PC-9 (cell line): Measurements from ENCODE around the gene METTL8. TPM values are rescaled to one million over a fixed set of nuclear protein-coding genes. Genes with fewer than 3 reads are reported as not detected.

ENCODE experiments used
- BruUV-seq: library from RNA; stranded (reverse); fragments of 400-500 nt; replicated peaks from 2 replicates; lab custom pipeline; 2021; lab: Mats Ljungman, UMichigan
- CTCF ChIA-PET: fragments of 300-600 bp; sonication (Branson Sonifier 250); formaldehyde crosslinking; loops from one replicate; lab custom pipeline; 2022; ENCODE audit warnings: antibody characterized with exemption; lab: Charles Lee
- POLR2A ChIA-PET: fragments of 300-600 bp; sonication (Branson Sonifier 250); formaldehyde crosslinking; loops from one replicate; lab custom pipeline; 2022; ENCODE audit warnings: antibody characterized with exemption; ENCODE audit not compliant: unreplicated experiment; lab: Charles Lee
- DNase-seq, 2 experiments: peaks; one replicate each; pipeline versions ENCODE4 v3.0.0 to v3.0.0-alpha.2; 2015 to 2022; ENCODE audit warnings: mixed read lengths in 1 of 2
- H2AFZ ChIP-seq: fragments of 200-600 bp; sonication (generic); 2 replicates; pipeline ENCODE4 v1.8.1; 2017; ENCODE audit warnings: antibody characterized with exemption
- H3F3A ChIP-seq: fragments of 200-600 bp; sonication (generic); 2 replicates; pipeline ENCODE4 v1.8.1; 2017; ENCODE audit warnings: antibody characterized with exemption, mild to moderate bottlenecking, low read depth; ENCODE audit not compliant: insufficient read depth
- H3K27ac ChIP-seq: fragments of 200-600 bp; sonication (generic); 2 replicates; pipeline ENCODE4 v1.6.1; 2016; ENCODE audit warnings: mixed run types
- H3K27me3 ChIP-seq: fragments of 200-600 bp; sonication (generic); 2 replicates; pipeline ENCODE4 v1.6.1; 2016; ENCODE audit warnings: low read depth, mixed run types; ENCODE audit not compliant: insufficient read depth
- H3K36me3 ChIP-seq: fragments of 200-600 bp; sonication (generic); 2 replicates; pipeline ENCODE4 v1.6.1; 2016; ENCODE audit warnings: low read depth, mixed run types
- H3K4me1 ChIP-seq: fragments of 200-600 bp; sonication (generic); replicated peaks from 2 replicates; pipeline ENCODE4 v1.6.1; 2016; ENCODE audit warnings: mixed run types; ENCODE audit not compliant: insufficient read depth
- H3K4me2 ChIP-seq: fragments of 200-600 bp; sonication (generic); 2 replicates; pipeline ENCODE4 v1.6.1; 2017; ENCODE audit warnings: mixed run types
- H3K4me3 ChIP-seq: fragments of 200-600 bp; sonication (generic); 2 replicates; pipeline ENCODE4 v1.6.1; 2016; ENCODE audit warnings: mixed run types
- H3K79me2 ChIP-seq: fragments of 200-600 bp; sonication (generic); 2 replicates; pipeline ENCODE4 v1.6.1; 2017; ENCODE audit warnings: low read depth, mixed run types
- H3K9me2 ChIP-seq: fragments of 200-600 bp; sonication (generic); 2 replicates; pipeline ENCODE4 v1.8.1; 2017; ENCODE audit warnings: mild to moderate bottlenecking; ENCODE audit not compliant: insufficient read depth
- H3K9me3 ChIP-seq: fragments of 200-600 bp; sonication (generic); 2 replicates; pipeline ENCODE4 v1.8.1; 2016; ENCODE audit warnings: low read depth; ENCODE audit not compliant: insufficient read depth
- H4K20me1 ChIP-seq: fragments of 200-600 bp; sonication (generic); 2 replicates; pipeline ENCODE4 v1.8.1; 2017; ENCODE audit not compliant: insufficient read depth
- EZH2 ChIP-seq: fragments of 200-600 bp; sonication (generic); IDR thresholded peaks from 2 replicates; pipeline ENCODE4 v1.8.0; 2017; ENCODE audit warnings: antibody characterized with exemption, low read depth
- intact Hi-C: fragments of 100-400 bp; cut with micrococcal nuclease; formaldehyde crosslinking; loops from one replicate; pipeline ENCODE4 v1.10.0; 2022; ENCODE audit not compliant: unreplicated experiment
- total RNA-seq: library from RNA; stranded (reverse); gene quantifications from 2 replicates; pipeline ENCODE4 v1.2.3, GENCODE V29; 2021
- TF ChIP-seq, protein P1 (sequence below): fragments of 200-600 bp; sonication (generic); conservative IDR thresholded peaks from 2 replicates; pipeline ENCODE4 v1.6.1; 2017; ENCODE audit warnings: mixed run types, antibody characterized with exemption, mild to moderate bottlenecking, moderate library complexity

The METTL8 gene
- total RNA-seq, 1 experiment from 2014 or later, result 21.8 TPM

DNA sequence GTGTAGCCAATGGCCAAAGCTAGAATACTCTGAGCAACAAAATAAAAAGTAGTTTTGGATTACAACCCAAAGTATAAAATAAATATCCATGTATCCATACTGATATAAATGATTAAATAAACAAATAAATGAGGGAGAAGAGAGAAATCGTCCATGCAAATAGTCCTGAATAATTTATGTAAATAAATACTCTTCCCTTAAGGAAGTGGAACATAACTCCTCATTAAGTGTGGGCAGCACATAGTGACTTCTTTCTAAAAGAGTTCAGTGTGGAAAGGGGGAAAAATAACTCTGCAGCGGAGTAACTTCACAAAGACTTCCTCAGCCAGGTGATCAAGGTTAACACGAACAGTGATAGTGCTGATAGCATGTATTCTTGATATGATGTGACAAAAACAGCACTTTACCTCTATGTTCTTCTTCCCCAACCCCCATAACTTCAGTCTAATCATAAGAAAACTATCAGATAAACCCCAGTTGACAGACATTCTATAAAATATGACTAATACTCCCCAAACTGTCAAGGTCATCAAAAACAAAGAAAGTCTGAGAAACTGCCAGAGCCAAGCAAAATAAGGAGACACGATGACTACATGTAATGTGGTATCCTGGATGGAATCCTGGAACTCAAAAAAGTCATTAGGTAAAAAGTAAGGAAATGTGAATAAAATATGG is 30.7 kb downstream of the METTL8 start:
- POLR2A ChIA-PET, result no interaction called here
- no peaks in the 10 kb centered on the region for H4K20me1 ChIP-seq
- 0 out of 2 replicates have a peak, but pooled peaks cover 4% of the 10 kb centered on the region for H3F3A ChIP-seq
- no peaks in the 10 kb centered on the region for H3K9me2 ChIP-seq
- no peaks in the 10 kb centered on the region for H3K27me3 ChIP-seq
- TF ChIP-seq, protein P1, sequence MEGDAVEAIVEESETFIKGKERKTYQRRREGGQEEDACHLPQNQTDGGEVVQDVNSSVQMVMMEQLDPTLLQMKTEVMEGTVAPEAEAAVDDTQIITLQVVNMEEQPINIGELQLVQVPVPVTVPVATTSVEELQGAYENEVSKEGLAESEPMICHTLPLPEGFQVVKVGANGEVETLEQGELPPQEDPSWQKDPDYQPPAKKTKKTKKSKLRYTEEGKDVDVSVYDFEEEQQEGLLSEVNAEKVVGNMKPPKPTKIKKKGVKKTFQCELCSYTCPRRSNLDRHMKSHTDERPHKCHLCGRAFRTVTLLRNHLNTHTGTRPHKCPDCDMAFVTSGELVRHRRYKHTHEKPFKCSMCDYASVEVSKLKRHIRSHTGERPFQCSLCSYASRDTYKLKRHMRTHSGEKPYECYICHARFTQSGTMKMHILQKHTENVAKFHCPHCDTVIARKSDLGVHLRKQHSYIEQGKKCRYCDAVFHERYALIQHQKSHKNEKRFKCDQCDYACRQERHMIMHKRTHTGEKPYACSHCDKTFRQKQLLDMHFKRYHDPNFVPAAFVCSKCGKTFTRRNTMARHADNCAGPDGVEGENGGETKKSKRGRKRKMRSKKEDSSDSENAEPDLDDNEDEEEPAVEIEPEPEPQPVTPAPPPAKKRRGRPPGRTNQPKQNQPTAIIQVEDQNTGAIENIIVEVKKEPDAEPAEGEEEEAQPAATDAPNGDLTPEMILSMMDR, result no peak
- TF ChIP-seq EZH2, result no peak
- H3K9me3 ChIP-seq, result peaks cover 31% of the 10 kb centered on the region
- peaks cover 7% of the 10 kb centered on the region; the same call in 1 of the 2 replicates for H3K36me3 ChIP-seq
- no peak overlapping the region for H3K4me3 ChIP-seq
- H3K27ac ChIP-seq, result no peak overlapping the region
- BruUV-seq, result no TSS peak
- intact Hi-C loops, result no loop called here
- H3K4me2 ChIP-seq, result no peak overlapping the region
- H2AFZ ChIP-seq, result no peak overlapping the region
- DNase-seq, result no peak
- H3K4me1 ChIP-seq, result peaks cover 10% of the 10 kb centered on the region; the same call in 1 of the 2 replicates
- CTCF ChIA-PET, result no interaction called here
- peaks cover 15% of the 10 kb centered on the region; the same call in 1 of the 2 replicates for H3K79me2 ChIP-seq

DNA sequence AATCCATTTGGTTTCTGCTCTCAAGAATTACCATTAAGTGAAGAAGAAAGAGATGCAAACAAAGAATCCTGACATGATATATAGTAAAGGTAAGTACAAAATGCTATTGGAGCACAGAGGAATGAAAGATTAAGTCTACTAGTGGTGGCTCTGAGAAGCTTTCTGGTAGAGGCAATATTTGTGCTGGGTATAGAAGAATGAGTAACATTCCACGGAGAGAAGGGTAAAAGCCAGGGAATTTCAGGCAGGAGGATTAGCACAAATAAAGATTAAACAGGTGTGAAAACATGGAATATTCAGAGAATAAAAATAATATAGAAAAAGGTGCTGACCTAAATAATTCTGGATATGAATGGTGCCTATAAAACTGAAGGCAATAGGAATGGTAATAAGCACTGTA is 31.8 kb downstream of the METTL8 start:
- Histone ChIP-seq H3K9me3 (peaks cover 31% of the 10 kb centered on the region), H4K20me1 (no peaks in the 10 kb centered on the region), H3K27ac (no peak overlapping the region), H3K27me3 (no peaks in the 10 kb centered on the region), H2AFZ (no peak overlapping the region), H3K4me3 (no peak overlapping the region), H3K36me3 (peaks cover 7% of the 10 kb centered on the region; the same call in 1 of the 2 replicates), H3F3A (0 out of 2 replicates have a peak, but pooled peaks cover 4% of the 10 kb centered on the region), H3K79me2 (peaks cover 8% of the 10 kb centered on the region; the same call in 1 of the 2 replicates), H3K9me2 (no peaks in the 10 kb centered on the region), H3K4me2 (no peak overlapping the region), H3K4me1 (peaks cover 10% of the 10 kb centered on the region; the same call in 1 of the 2 replicates)
- intact Hi-C loops, result no loop called here
- CTCF ChIA-PET, result no interaction called here
- TF ChIP-seq EZH2, result no peak
- TF ChIP-seq, protein P1, result no peak
- POLR2A ChIA-PET, result no interaction called here
- no TSS peak for BruUV-seq
- DNase-seq, result no peak

GRCh38 chr2:171400395-171400794 is 33.4 kb downstream of the METTL8 start:
- ChIA-PET POLR2A (interaction anchor here (0.6 kb wide), 1 partner anchor 48 kb away, joined by 7 read pairs; no protein-coding TSS in a partner anchor), CTCF (no interaction called here)
- no peak for TF ChIP-seq EZH2
- TF ChIP-seq, protein P1, result no peak
- Histone ChIP-seq H3K27ac (no peak overlapping the region), H3K27me3 (no peaks in the 10 kb centered on the region), H2AFZ (no peak overlapping the region), H3K36me3 (peaks cover 7% of the 10 kb centered on the region; the same call in 1 of the 2 replicates), H4K20me1 (no peaks in the 10 kb centered on the region), H3K4me3 (no peak overlapping the region), H3K9me2 (no peaks in the 10 kb centered on the region), H3K4me2 (no peak overlapping the region), H3K79me2 (peaks cover 8% of the 10 kb centered on the region; the same call in 1 of the 2 replicates), H3K4me1 (peaks cover 10% of the 10 kb centered on the region; the same call in 1 of the 2 replicates), H3F3A (0 out of 2 replicates have a peak, but pooled peaks cover 4% of the 10 kb centered on the region), H3K9me3 (peaks cover 18% of the 10 kb centered on the region)
- no TSS peak for BruUV-seq
- intact Hi-C loops, result no loop called here
- DNase-seq, result no peak
